Activated naive CD8-positive, alpha-beta T cell (primary cell): ENCODE results near the gene NAE1.

Experiments used
- H3K27ac Mint-ChIP-seq: one replicate; pipeline ENCODE4 v1.8.0; 2021; ENCODE audit warnings: mixed read lengths
- H3K27me3 Mint-ChIP-seq: one replicate; pipeline ENCODE4 v1.8.0; 2021; ENCODE audit warnings: mixed read lengths
- H3K36me3 Mint-ChIP-seq: one replicate; pipeline ENCODE4 v1.8.0; 2021; ENCODE audit warnings: mixed read lengths
- H3K4me1 Mint-ChIP-seq: one replicate; pipeline ENCODE4 v1.8.0; 2021; ENCODE audit warnings: low read depth, mixed read lengths
- H3K4me3 Mint-ChIP-seq: one replicate; pipeline ENCODE4 v1.8.0; 2021; ENCODE audit warnings: mild to moderate bottlenecking, mixed read lengths
- H3K9me3 Mint-ChIP-seq: one replicate; pipeline ENCODE4 v1.8.0; 2021; ENCODE audit warnings: low read depth, mixed read lengths

Gene NAE1

DNA sequence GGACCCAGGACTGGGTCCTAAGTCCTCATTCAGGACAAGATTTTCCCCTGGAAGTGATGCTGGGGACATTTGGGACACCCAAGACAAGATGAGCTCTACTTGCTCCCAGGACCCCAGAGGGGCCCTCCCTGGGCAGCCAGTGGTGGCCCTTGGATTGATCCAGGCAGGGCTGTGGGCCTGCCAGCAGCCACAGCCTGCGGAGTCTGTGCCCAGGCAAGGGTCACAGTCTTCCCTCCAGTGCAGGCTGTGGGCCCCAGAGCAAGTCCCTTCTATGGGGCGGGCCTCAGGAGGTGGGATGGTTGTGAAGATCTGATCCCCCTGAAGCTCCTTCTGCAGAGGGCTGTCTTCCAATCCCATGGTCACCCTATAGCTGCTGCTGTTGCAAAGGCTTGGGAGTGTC, 26.0 kb upstream of the NAE1 start:
- Mint-ChIP-seq H3K36me3 (no peaks in the 10 kb centered on the region), H3K27ac (no peak overlapping the region), H3K4me3 (no peak overlapping the region), H3K4me1 (no peaks in the 10 kb centered on the region), H3K27me3 (no peaks in the 10 kb centered on the region), H3K9me3 (no peaks in the 10 kb centered on the region)

- Mint-ChIP-seq H3K4me1 (no peaks in the 10 kb centered on the region), H3K4me3 (no peak overlapping the region), H3K27me3 (no peaks in the 10 kb centered on the region), H3K36me3 (no peaks in the 10 kb centered on the region), H3K9me3 (no peaks in the 10 kb centered on the region), H3K27ac (no peak overlapping the region)
These were observed 25.5 kb upstream of the NAE1 start for GRCh38 chr16:66856184-66856730.

DNA sequence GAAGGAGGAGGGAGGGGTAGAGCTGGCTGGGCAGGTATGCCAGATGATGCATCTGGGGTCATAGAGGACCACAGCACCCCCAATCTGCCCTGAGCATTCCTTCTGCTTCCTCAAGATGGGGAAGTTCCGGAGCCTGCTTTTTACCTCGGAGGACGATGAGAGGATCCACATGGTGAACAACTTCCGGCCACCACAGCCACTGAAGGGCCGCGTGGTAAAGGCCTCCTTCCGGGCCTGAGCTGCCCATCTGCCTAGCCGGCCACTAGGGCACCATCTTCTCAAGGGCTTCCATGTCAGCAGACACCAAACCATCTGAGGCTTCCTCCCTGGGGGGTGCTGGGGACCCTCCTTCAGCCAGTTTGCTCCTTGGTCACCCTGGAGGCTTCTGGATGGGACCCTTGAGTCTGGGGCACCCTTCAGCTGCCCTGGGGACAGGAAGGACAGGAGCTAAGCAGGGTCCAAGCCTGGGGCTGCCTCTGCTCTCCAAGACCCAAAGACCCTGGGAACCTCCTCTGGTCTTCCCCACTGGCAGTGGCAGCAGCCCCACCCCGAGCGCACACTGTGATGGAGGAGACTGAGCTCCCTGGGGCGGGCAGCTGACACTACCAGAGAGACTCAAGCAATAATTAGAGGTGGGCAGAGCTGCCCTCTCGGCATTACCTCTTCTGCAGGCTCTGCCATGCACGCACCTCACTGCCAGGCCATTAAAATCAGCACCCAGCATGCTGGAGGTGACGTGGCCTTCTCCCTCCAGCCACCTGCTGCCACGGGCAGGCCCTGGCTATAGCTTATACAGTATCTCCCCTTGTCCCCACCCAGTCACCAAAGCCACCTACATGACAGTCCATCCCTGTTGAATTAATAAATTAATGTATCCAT, 22.7 kb upstream of the NAE1 start:
- no peaks in the 10 kb centered on the region for H3K9me3 Mint-ChIP-seq
- H3K4me3 Mint-ChIP-seq, result no peak overlapping the region
- no peak overlapping the region for H3K27ac Mint-ChIP-seq
- no peaks in the 10 kb centered on the region for H3K27me3 Mint-ChIP-seq
- no peaks in the 10 kb centered on the region for H3K4me1 Mint-ChIP-seq
- H3K36me3 Mint-ChIP-seq, result no peaks in the 10 kb centered on the region

- Mint-ChIP-seq H3K4me3 (no peak overlapping the region), H3K27me3 (peaks cover 2% of the 10 kb centered on the region), H3K4me1 (no peaks in the 10 kb centered on the region), H3K36me3 (no peaks in the 10 kb centered on the region), H3K9me3 (no peaks in the 10 kb centered on the region), H3K27ac (no peak overlapping the region)
These were observed 20.6 kb upstream of the NAE1 start for GRCh38 chr16:66851166-66851964.

DNA sequence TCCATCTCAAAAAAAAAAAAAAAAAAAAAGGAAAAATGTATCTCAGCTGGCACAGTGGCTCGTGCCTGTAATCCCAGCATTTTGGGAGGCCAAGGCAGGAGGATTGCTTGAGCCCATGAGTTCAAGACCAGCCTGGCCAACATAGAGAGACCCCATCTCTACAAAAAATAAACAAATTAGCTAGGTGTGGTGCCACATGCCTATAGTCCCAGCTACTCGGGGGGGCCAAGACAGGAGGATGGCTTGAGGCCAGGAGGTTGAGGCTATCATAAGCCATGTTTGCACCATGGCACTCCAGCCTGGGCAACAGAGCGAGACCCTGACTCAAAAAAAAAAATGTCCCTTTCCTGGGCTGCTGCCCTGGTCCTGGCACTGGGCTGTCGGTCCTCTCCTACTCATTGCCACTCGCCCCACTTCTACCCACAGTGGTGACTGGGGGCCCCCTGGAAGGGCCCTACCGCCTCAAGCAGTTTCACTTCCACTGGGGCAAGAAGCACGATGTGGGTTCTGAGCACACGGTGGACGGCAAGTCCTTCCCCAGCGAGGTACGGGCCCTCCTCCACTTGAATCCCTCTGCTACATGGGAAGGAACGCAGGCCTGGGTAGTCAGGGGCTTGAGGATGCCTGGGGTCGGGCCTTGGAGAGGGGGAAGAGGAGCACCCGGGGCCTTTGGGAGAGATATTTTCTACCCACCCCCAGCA, 19.5 kb upstream of the NAE1 start:
- no peaks in the 10 kb centered on the region for H3K9me3 Mint-ChIP-seq
- H3K27ac Mint-ChIP-seq, result no peak overlapping the region
- H3K36me3 Mint-ChIP-seq, result no peaks in the 10 kb centered on the region
- H3K4me3 Mint-ChIP-seq, result no peak overlapping the region
- peaks cover 10% of the 10 kb centered on the region for H3K27me3 Mint-ChIP-seq
- H3K4me1 Mint-ChIP-seq, result no peaks in the 10 kb centered on the region

- no peak overlapping the region for H3K4me3 Mint-ChIP-seq
- no peak overlapping the region for H3K27ac Mint-ChIP-seq
- no peaks in the 10 kb centered on the region for H3K4me1 Mint-ChIP-seq
- peaks cover 12% of the 10 kb centered on the region for H3K27me3 Mint-ChIP-seq
- H3K9me3 Mint-ChIP-seq, result no peaks in the 10 kb centered on the region
- no peaks in the 10 kb centered on the region for H3K36me3 Mint-ChIP-seq
These were observed 18.8 kb upstream of the NAE1 start for GRCh38 chr16:66849549-66849948.

DNA sequence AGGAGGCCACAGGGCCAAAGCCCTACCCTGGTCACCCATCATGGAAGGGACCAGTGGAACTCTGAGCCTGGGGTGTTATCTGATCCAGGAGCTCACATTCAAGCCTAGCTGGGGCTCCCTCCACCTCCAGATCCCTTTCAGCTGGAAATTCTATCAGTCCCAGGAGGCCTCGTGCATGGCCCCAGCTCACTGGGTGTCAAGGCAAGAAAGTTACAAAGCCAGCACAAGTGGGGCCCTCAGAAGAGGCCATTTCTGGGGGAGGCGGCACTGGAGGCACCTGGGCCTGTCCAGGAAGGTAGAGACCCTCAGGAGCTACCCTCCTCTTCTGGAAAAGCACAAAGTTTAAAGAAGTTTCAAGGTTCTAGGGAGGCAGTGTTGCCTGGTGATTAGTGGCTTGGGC, 18.2 kb upstream of the NAE1 start:
- H3K4me1 Mint-ChIP-seq, result peaks cover under 1% of the 10 kb centered on the region
- H3K4me3 Mint-ChIP-seq, result no peak overlapping the region
- no peaks in the 10 kb centered on the region for H3K36me3 Mint-ChIP-seq
- peaks cover 12% of the 10 kb centered on the region for H3K27me3 Mint-ChIP-seq
- no peaks in the 10 kb centered on the region for H3K9me3 Mint-ChIP-seq
- no peak overlapping the region for H3K27ac Mint-ChIP-seq

GRCh38 chr16:66848172-66848571, 17.4 kb upstream of the NAE1 start:
- no peak overlapping the region for H3K4me3 Mint-ChIP-seq
- peaks cover 19% of the 10 kb centered on the region for H3K27me3 Mint-ChIP-seq
- H3K27ac Mint-ChIP-seq, result no peak overlapping the region
- no peaks in the 10 kb centered on the region for H3K36me3 Mint-ChIP-seq
- H3K4me1 Mint-ChIP-seq, result peaks cover 4% of the 10 kb centered on the region
- no peaks in the 10 kb centered on the region for H3K9me3 Mint-ChIP-seq

DNA sequence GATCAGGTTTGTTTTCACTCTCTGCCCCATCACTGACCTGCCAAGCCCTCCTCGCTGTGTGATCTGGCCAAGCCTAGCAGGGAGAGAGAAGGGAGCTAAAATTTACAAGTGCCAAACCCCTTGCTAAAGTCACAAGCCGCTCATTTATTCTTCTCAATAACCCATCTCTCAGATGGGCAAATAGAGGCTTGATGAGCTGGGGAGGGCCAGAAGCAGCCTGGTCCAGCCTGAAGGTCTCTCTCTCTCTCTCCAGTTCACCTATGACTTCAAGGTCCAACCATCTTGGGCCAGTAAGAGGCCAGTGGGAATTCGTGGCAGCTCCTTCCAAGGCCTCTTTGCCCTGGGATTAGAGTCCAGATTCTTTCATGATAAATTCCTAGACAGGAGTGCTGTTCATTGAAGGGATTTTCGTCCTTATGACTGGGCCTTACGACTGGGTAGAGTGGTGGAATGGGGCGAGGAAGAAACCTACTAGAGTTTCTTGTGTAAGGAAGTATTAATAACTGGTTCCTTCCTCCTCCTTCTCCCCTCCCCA, 16.8 kb upstream of the NAE1 start:
- Mint-ChIP-seq H3K9me3 (no peaks in the 10 kb centered on the region), H3K27ac (no peak overlapping the region), H3K36me3 (no peaks in the 10 kb centered on the region), H3K4me1 (peaks cover 4% of the 10 kb centered on the region), H3K27me3 (peaks cover 23% of the 10 kb centered on the region), H3K4me3 (no peak overlapping the region)

DNA sequence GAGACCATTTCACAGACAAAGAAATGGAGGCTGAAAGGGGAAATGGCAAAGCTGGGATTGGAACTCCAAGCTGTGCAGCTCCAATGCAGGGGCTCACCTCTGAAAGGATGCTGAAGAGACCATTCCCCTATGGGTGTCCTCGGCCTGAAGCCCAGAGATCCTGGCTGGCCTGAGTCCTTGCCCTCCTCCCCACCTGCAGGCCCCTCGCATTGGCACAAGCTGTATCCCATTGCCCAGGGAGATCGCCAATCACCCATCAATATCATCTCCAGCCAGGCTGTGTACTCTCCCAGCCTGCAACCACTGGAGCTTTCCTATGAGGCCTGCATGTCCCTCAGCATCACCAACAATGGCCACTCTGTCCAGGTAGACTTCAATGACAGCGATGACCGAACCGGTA, 16.1 kb upstream of the NAE1 start:
- Mint-ChIP-seq H3K27me3 (peaks cover 25% of the 10 kb centered on the region), H3K36me3 (no peaks in the 10 kb centered on the region), H3K4me1 (peaks cover 4% of the 10 kb centered on the region), H3K4me3 (no peak overlapping the region), H3K9me3 (no peaks in the 10 kb centered on the region), H3K27ac (no peak overlapping the region)

GRCh38 chr16:66846266-66846665, 15.5 kb upstream of the NAE1 start:
- Mint-ChIP-seq H3K4me1 (peaks cover 4% of the 10 kb centered on the region), H3K27ac (no peak overlapping the region), H3K36me3 (no peaks in the 10 kb centered on the region), H3K9me3 (no peaks in the 10 kb centered on the region), H3K4me3 (peak overlapping the region; percentile 12), H3K27me3 (peaks cover 25% of the 10 kb centered on the region)

DNA sequence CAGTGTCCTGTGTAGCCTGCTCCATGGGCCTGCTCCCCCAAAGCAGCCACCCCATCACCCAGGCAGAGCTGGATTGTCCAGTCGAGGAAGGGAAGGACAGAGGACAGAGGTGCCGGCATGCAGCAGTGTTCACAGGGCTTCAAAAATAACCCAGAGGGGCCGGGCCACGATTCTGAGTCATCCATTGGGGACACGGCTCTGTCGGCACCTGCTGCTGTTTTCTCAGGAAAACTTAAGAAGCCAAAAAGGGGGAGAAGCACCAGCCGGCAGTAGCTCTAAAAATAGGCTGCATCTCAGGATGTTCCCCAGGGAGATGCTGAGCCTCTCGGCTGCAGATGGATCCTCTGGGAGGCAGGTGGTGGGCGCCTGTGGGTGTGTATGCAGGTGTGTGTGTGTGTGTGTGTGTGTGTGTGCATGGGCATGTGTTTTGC, 15.0 kb upstream of the NAE1 start:
- Mint-ChIP-seq H3K4me3 (peak overlapping the region; percentile 12), H3K27me3 (peaks cover 25% of the 10 kb centered on the region)

DNA sequence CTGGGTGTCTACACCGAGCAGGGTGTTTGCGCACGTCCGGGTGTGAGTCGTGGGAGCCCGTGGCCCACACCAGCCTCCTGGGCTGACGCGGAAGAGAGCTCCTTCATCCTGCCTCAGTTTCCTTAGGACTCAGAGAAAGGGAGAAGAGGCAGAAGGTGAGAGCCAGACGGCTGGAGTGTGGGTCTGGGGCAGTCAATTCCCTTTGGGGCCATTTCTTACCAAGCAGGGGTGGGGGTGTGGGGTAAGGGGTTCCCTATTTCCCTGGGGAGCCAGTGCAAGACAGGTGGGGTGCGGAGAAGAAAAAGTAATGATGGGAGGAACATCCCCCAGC, 14.3 kb upstream of the NAE1 start:
- Mint-ChIP-seq H3K36me3 (no peaks in the 10 kb centered on the region), H3K4me1 (peaks cover 4% of the 10 kb centered on the region), H3K9me3 (no peaks in the 10 kb centered on the region), H3K4me3 (peak overlapping the region; percentile 56), H3K27me3 (peaks cover 25% of the 10 kb centered on the region), H3K27ac (no peak overlapping the region)

More for the DNA sequence above, 15.0 kb upstream of the NAE1 start:
- no peaks in the 10 kb centered on the region for H3K36me3 Mint-ChIP-seq
- no peak overlapping the region for H3K27ac Mint-ChIP-seq
- peaks cover 4% of the 10 kb centered on the region for H3K4me1 Mint-ChIP-seq
- H3K9me3 Mint-ChIP-seq, result no peaks in the 10 kb centered on the region

- peak within 1 kb of the TSS; percentile 80 for H3K4me3 Mint-ChIP-seq
- no peak within 1 kb of the TSS for H3K27ac Mint-ChIP-seq
- H3K36me3 Mint-ChIP-seq, result no peaks in the 10 kb centered on the region
- H3K27me3 Mint-ChIP-seq, result peaks cover 26% of the 10 kb centered on the region
- no peaks in the 10 kb centered on the region for H3K9me3 Mint-ChIP-seq
- peaks cover 4% of the 10 kb centered on the region for H3K4me1 Mint-ChIP-seq
These were observed 13.7 kb upstream of the NAE1 start, which contains the start of gene CA7 for GRCh38 chr16:66844342-66845079. Gene CA7 (plus strand): TSS chr16:66844414. CDS start chr16:66844488, 74 bp downstream.
